ENCODE measurements around the gene CEP95. TPM values are rescaled to one million over a fixed set of nuclear protein-coding genes. Genes with fewer than 3 reads are reported as not detected.

Gene CEP95
- total RNA-seq, 1 experiment from 2014 or later, result 57.2 TPM

GRCh38 chr17:64505340-64506200 is 1.2 kb upstream of the CEP95 start:
- Histone ChIP-seq H3F3A (ENCODE audit: insufficient read depth, low read depth) (peaks cover 59% of the 10 kb centered on the region), H3K36me3 (ENCODE audit: low read depth) (peaks cover 66% of the 10 kb centered on the region), H3K79me2 (ENCODE audit: low read depth) (peaks cover 91% of the 10 kb centered on the region), H3K4me3 (peak overlapping the region; percentile 100), H4K20me1 (ENCODE audit: insufficient read depth) (peaks cover 71% of the 10 kb centered on the region), H2AFZ (no peak overlapping the region), H3K4me2 (peak overlapping the region; percentile 95), H3K9me3 (ENCODE audit: insufficient read depth, low read depth) (no peaks in the 10 kb centered on the region), H3K4me1 (replicated peaks; ENCODE audit: insufficient read depth) (peaks cover 32% of the 10 kb centered on the region), H3K27ac (peak overlapping the region; percentile 98), H3K27me3 (ENCODE audit: insufficient read depth, low read depth) (no peaks in the 10 kb centered on the region), H3K9me2 (ENCODE audit: insufficient read depth) (no peaks in the 10 kb centered on the region)
- CTCF ChIA-PET, result interaction anchor here (0.7 to 1.0 kb wide), 2 partner anchors 86 to 589 kb away, joined by 3 read pairs; no protein-coding TSS in a partner anchor
- intact Hi-C loops (cut with micrococcal nuclease; ENCODE audit: unreplicated experiment), result loop anchor here (2.0 kb wide), 1 partner anchor 63 kb away; no protein-coding TSS in a partner anchor
- POLR2A ChIA-PET (ENCODE audit: unreplicated experiment), result interaction anchor here (0.6 to 1.9 kb wide), 18 partner anchors 8 to 683 kb away, joined by 3 to 17 read pairs (median 6); partner anchors contain the start of gene POLG2
- DNase-seq, result peak; percentile 49 to 82
- TSS peak; percentile 33 for BruUV-seq (replicated peaks)
- no peak for TF ChIP-seq EZH2 (IDR thresholded peaks at IDR 0.05; ENCODE audit: low read depth)

GRCh38 chr17:64506201-64506575 is 589 bp upstream of the CEP95 start, which contains the start of gene DDX5:
Gene DDX5, minus strand, starts transcription at chr17:64506289. Its CDS starts 170 bp downstream, at chr17:64506119.
- no TSS peak for BruUV-seq (replicated peaks)
- Histone ChIP-seq H3K27ac (peak within 1 kb of the TSS; percentile 98), H3K9me2 (ENCODE audit: insufficient read depth) (no peaks in the 10 kb centered on the region), H3K4me2 (peak within 1 kb of the TSS; percentile 95), H3F3A (ENCODE audit: insufficient read depth, low read depth) (peaks cover 56% of the 10 kb centered on the region), H3K79me2 (ENCODE audit: low read depth) (peaks cover 89% of the 10 kb centered on the region), H3K4me1 (replicated peaks; ENCODE audit: insufficient read depth) (peaks cover 30% of the 10 kb centered on the region), H3K4me3 (peak within 1 kb of the TSS; percentile 100), H3K36me3 (ENCODE audit: low read depth) (peaks cover 66% of the 10 kb centered on the region), H3K27me3 (ENCODE audit: insufficient read depth, low read depth) (no peaks in the 10 kb centered on the region), H2AFZ (peak within 1 kb of the TSS; percentile 89), H3K9me3 (ENCODE audit: insufficient read depth, low read depth) (no peaks in the 10 kb centered on the region), H4K20me1 (ENCODE audit: insufficient read depth) (peaks cover 64% of the 10 kb centered on the region)
- DNase-seq, result peak; percentile 96 to 98
- ChIA-PET CTCF (interaction anchor here (0.7 to 0.9 kb wide), 3 partner anchors 57 to 86 kb away, joined by 3 to 4 read pairs (median 3); no protein-coding TSS in a partner anchor), POLR2A (ENCODE audit: unreplicated experiment) (interaction anchor here (0.5 to 1.9 kb wide), 9 partner anchors 8 to 625 kb away, joined by 3 to 17 read pairs (median 7); partner anchors contain the start of genes POLG2 and SMURF2)
- TF ChIP-seq EZH2 (IDR thresholded peaks at IDR 0.05; ENCODE audit: low read depth) (no peak), CTCF (conservative IDR thresholded peaks at IDR 0.05) (no peak)
- intact Hi-C loops (cut with micrococcal nuclease; ENCODE audit: unreplicated experiment), result loop anchor here (2.0 kb wide), 1 partner anchor 63 kb away; no protein-coding TSS in a partner anchor

- DNase-seq, result peak; percentile 25 to 61
- peaks cover 79% of the 10 kb centered on the region for H3K79me2 ChIP-seq (ENCODE audit: low read depth)
- intact Hi-C loops (cut with micrococcal nuclease; ENCODE audit: unreplicated experiment), result loop anchor here (2.0 kb wide), 1 partner anchor 65 kb away; no protein-coding TSS in a partner anchor
- peaks cover 44% of the 10 kb centered on the region for H3F3A ChIP-seq (ENCODE audit: insufficient read depth, low read depth)
- BruUV-seq (replicated peaks), result no TSS peak
- peak overlapping the region; percentile 98 for H3K27ac ChIP-seq
- peaks cover 52% of the 10 kb centered on the region for H4K20me1 ChIP-seq (ENCODE audit: insufficient read depth)
- H3K4me3 ChIP-seq, result peak overlapping the region; percentile 100
- H3K4me1 ChIP-seq (replicated peaks; ENCODE audit: insufficient read depth), result peaks cover 30% of the 10 kb centered on the region
- H3K9me3 ChIP-seq (ENCODE audit: insufficient read depth, low read depth), result no peaks in the 10 kb centered on the region
- TF ChIP-seq EZH2 (IDR thresholded peaks at IDR 0.05; ENCODE audit: low read depth), result no peak
- TF ChIP-seq CTCF (conservative IDR thresholded peaks at IDR 0.05), result no peak; the same call in 1 of the 2 replicates
- ChIA-PET POLR2A (ENCODE audit: unreplicated experiment) (interaction anchor here (0.6 to 1.1 kb wide), 4 partner anchors 11 to 619 kb away, joined by 4 to 8 read pairs (median 4); partner anchors contain the start of gene SMURF2), CTCF (interaction anchor here (0.9 kb wide), 1 partner anchor 86 kb away, joined by 4 read pairs; no protein-coding TSS in a partner anchor)
- H3K4me2 ChIP-seq, result peak overlapping the region; percentile 89
- peaks cover 66% of the 10 kb centered on the region for H3K36me3 ChIP-seq (ENCODE audit: low read depth)
- H3K27me3 ChIP-seq (ENCODE audit: insufficient read depth, low read depth), result no peaks in the 10 kb centered on the region
- H3K9me2 ChIP-seq (ENCODE audit: insufficient read depth), result no peaks in the 10 kb centered on the region
- H2AFZ ChIP-seq, result peak overlapping the region; percentile 89
These were observed 621 bp downstream of the CEP95 start for GRCh38 chr17:64507413-64507782.

Measured in PC-9 (cell line).